H9 (cell line): ENCODE results near the gene DNLZ. TPM values are rescaled to one million over a fixed set of nuclear protein-coding genes. Genes with fewer than 3 reads are reported as not detected.

Experiments used
- DNase-seq: peaks from one replicate; pipeline ENCODE4 v3.0.0-alpha.2; 2017
- H2AFZ ChIP-seq: one replicate; pipeline ENCODE4 v1.6.1; 2013; ENCODE audit warnings: mild to moderate bottlenecking, low read length, control low read depth, moderate library complexity
- H2AK5ac ChIP-seq: 2 replicates; pipeline ENCODE4 v1.6.1; 2013; ENCODE audit warnings: low read length, control low read depth, mixed read lengths; ENCODE audit not compliant: insufficient read length
- H2BK120ac ChIP-seq: one replicate; pipeline ENCODE4 v1.6.1; 2013; ENCODE audit warnings: low read depth, mild to moderate bottlenecking, low read length, control low read depth, inconsistent platforms; ENCODE audit not compliant: poor library complexity, severe bottlenecking
- H2BK12ac ChIP-seq: 2 replicates; pipeline ENCODE4 v1.6.1; 2013; ENCODE audit warnings: low read length, control low read depth, mixed read lengths, low read depth; ENCODE audit not compliant: insufficient read length
- H2BK15ac ChIP-seq: 2 replicates; pipeline ENCODE4 v1.6.1; 2013; ENCODE audit warnings: low read depth, low read length, control low read depth
- H2BK20ac ChIP-seq: one replicate; pipeline ENCODE4 v1.6.1; 2013; ENCODE audit warnings: low read depth, mild to moderate bottlenecking, low read length, control low read depth, inconsistent platforms; ENCODE audit not compliant: poor library complexity, severe bottlenecking
- H2BK5ac ChIP-seq: 2 replicates; pipeline ENCODE4 v1.6.1; 2013; ENCODE audit warnings: low read length, control low read depth, mixed read lengths; ENCODE audit not compliant: insufficient read length
- H3K14ac ChIP-seq: 2 replicates; pipeline ENCODE4 v1.6.1; 2013; ENCODE audit warnings: low read length, control low read depth; ENCODE audit not compliant: insufficient read depth
- H3K18ac ChIP-seq: 2 replicates; pipeline ENCODE4 v1.6.1; 2013; ENCODE audit warnings: low read depth, mild to moderate bottlenecking, mixed read lengths, low read length, control low read depth; ENCODE audit not compliant: insufficient read length
- H3K23ac ChIP-seq: 2 replicates; pipeline ENCODE4 v1.6.1; 2013; ENCODE audit warnings: low read length, control low read depth, mixed read lengths, low read depth; ENCODE audit not compliant: insufficient read length
- H3K23me2 ChIP-seq: 2 replicates; pipeline ENCODE4 v1.6.1; 2013; ENCODE audit warnings: low read depth, mild to moderate bottlenecking, mixed read lengths, low read length, control low read depth; ENCODE audit not compliant: insufficient read length, poor library complexity, severe bottlenecking
- H3K27ac ChIP-seq: 2 replicates; pipeline ENCODE4 v1.5.1; 2013; ENCODE audit warnings: low read length, control low read depth, mixed read lengths, low read depth; ENCODE audit not compliant: insufficient read length
- H3K27me3 ChIP-seq: 2 replicates; pipeline ENCODE4 v1.6.1; 2013; ENCODE audit warnings: low read length, control low read depth, inconsistent platforms; ENCODE audit not compliant: insufficient read depth
- H3K4ac ChIP-seq: 2 replicates; pipeline ENCODE4 v1.6.1; 2013; ENCODE audit warnings: low read depth, mild to moderate bottlenecking, control low read depth, inconsistent platforms, low read length, moderate library complexity
- H3K4me1 ChIP-seq: 2 replicates; pipeline ENCODE4 v1.6.1; 2013; ENCODE audit warnings: low read length, control low read depth, inconsistent platforms; ENCODE audit not compliant: insufficient read depth
- H3K4me2 ChIP-seq: 2 replicates; pipeline ENCODE4 v1.6.1; 2013; ENCODE audit warnings: low read length, control low read depth, mixed read lengths; ENCODE audit not compliant: insufficient read length, insufficient read depth
- H3K56ac ChIP-seq: 2 replicates; pipeline ENCODE4 v1.6.1; 2013; ENCODE audit warnings: low read depth, mild to moderate bottlenecking, mixed read lengths, low read length, control low read depth; ENCODE audit not compliant: insufficient read length
- H3K79me1 ChIP-seq: 2 replicates; pipeline ENCODE4 v1.6.1; 2013; ENCODE audit warnings: low read depth, mild to moderate bottlenecking, moderate library complexity, low read length, control low read depth, inconsistent platforms; ENCODE audit not compliant: insufficient read depth, poor library complexity, severe bottlenecking
- H3K79me2 ChIP-seq: 2 replicates; pipeline ENCODE4 v1.6.1; 2013; ENCODE audit warnings: low read length, control low read depth, inconsistent platforms; ENCODE audit not compliant: insufficient read depth
- H3K9ac ChIP-seq: 2 replicates; pipeline ENCODE4 v1.6.1; 2013; ENCODE audit warnings: low read length, control low read depth, mixed read lengths; ENCODE audit not compliant: insufficient read length; ENCODE audit errors: extremely low read depth
- H3K9me3 ChIP-seq: one replicate; pipeline ENCODE4 v1.6.1; 2013; ENCODE audit warnings: low read depth, low read length, inconsistent platforms; ENCODE audit not compliant: control insufficient read depth
- H3T11ph ChIP-seq: one replicate; pipeline ENCODE4 v1.6.1; 2013; ENCODE audit warnings: mild to moderate bottlenecking, low read length, control low read depth, inconsistent platforms
- H4K20me1 ChIP-seq: one replicate; pipeline ENCODE4 v1.6.1; 2013; ENCODE audit not compliant: control insufficient read depth, insufficient read length, insufficient read depth
- H4K5ac ChIP-seq: 2 replicates; pipeline ENCODE4 v1.6.1; 2013; ENCODE audit warnings: low read depth, mild to moderate bottlenecking, mixed read lengths, low read length, control low read depth; ENCODE audit not compliant: insufficient read length
- H4K8ac ChIP-seq: replicated peaks from 2 replicates; pipeline ENCODE4 v1.6.1; 2013; ENCODE audit warnings: low read length, control low read depth, mixed read lengths, low read depth; ENCODE audit not compliant: insufficient read length
- H4K91ac ChIP-seq: 2 replicates; pipeline ENCODE4 v1.6.1; 2013; ENCODE audit warnings: low read depth, mild to moderate bottlenecking, moderate library complexity, mixed read lengths, low read length, control low read depth; ENCODE audit not compliant: insufficient read length
- H3K27ac Mint-ChIP-seq, 3 experiments: 2 replicates in 2 of 3; 3 replicates in 1 of 3; pipeline ENCODE4 v1.8.0; 2020 to 2021; ENCODE audit warnings: mixed read lengths in 3 of 3, mild to moderate bottlenecking in 1 of 3, moderate library complexity in 1 of 3
- H3K27me3 Mint-ChIP-seq: 2 replicates; pipeline ENCODE4 v1.8.0; 2021; ENCODE audit warnings: low read depth, mild to moderate bottlenecking, moderate library complexity, mixed read lengths
- H3K36me3 Mint-ChIP-seq, 3 experiments: 2 replicates in 2 of 3; 3 replicates in 1 of 3; pipeline ENCODE4 v1.8.0; 2020 to 2021; ENCODE audit warnings: low read depth in 3 of 3, mixed read lengths in 3 of 3; ENCODE audit not compliant: insufficient read depth in 1 of 3
- H3K4me1 Mint-ChIP-seq, 2 experiments: 2 replicates each; pipeline ENCODE4 v1.8.0; 2020; ENCODE audit warnings: mixed read lengths in 2 of 2
- H3K4me3 Mint-ChIP-seq, 2 experiments: 2 replicates in 1 of 2; 3 replicates in 1 of 2; pipeline ENCODE4 v1.8.0; 2020 to 2021; ENCODE audit warnings: mild to moderate bottlenecking in 2 of 2, mixed read lengths in 2 of 2, moderate library complexity in 1 of 2
- H3K9me3 Mint-ChIP-seq, 2 experiments: 2 replicates in 1 of 2; 3 replicates in 1 of 2; pipeline ENCODE4 v1.8.0; 2020; ENCODE audit warnings: mild to moderate bottlenecking in 2 of 2, mixed read lengths in 2 of 2, moderate library complexity in 1 of 2
- WGBS: extraction: QIAGEN DNeasy Blood & Tissue Kit; methylation state at CpG from one replicate; pipeline ENCODE4 v1.1.7; 2013; ENCODE audit warnings: missing lambda C conversion rate, low lambda C conversion rate, mixed read lengths; ENCODE audit not compliant: insufficient read length; ENCODE audit errors: extremely low coverage; 5-methylcytosine and 5-hydroxymethylcytosine counted together
- total RNA-seq: library from RNA; stranded (reverse); gene quantifications from 2 replicates; pipeline ENCODE4 v1.2.1, GENCODE V29; 2021
- TF ChIP-seq, protein P1 (sequence below): fragments of 200-600 bp; sonication (generic); conservative IDR thresholded peaks from 3 replicates; pipeline ENCODE4 v1.8.0; 2021; ENCODE audit warnings: antibody characterized with exemption, mild to moderate bottlenecking

Gene DNLZ
- total RNA-seq, 1 experiment from 2014 or later = 24.8 TPM

DNA sequence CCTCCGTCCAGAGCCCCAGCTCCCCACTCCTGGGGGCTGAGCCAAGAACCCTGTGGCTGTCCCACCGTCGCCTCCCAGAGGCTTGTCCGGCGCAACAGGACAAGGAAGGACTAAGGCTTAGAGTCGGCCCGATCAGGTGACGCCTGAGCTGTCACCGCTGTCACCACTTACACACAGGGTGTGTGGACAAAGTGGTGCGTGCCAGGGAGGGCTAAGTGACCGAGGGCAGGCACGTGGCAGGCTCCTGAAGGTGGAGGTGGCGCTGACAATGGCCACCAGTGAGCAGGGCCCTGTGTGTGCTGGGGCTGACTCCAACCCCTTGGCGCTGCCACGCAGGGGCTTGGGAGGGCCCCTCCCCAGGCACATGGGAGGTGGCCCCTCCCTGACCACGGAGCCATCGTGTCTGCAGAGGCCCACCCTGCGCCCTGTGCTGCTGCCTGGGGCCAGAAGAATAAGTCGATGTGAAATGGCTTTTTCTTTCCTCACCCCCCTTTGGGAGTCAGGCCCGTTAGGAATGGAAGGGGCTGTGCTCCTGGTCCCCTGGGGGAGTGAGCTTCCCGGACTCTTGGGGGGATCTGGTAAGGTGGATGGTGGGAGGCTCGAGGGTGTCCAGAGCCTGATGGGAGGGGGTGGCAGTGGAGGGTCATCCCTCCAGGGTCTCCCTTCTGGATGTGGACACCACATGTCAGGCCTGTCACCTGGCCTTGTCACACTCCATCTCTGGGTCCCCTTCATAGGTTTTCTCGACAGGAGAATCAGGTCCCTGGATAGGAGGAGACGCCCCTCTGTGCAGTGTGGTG, 38.8 kb downstream of the DNLZ start:
- no peak overlapping the region for H4K8ac ChIP-seq
- WGBS = no CpG with 5 or more reads among the region's 24 CpGs
- no peaks in the 10 kb centered on the region for H3K9me3 ChIP-seq
- no peak overlapping the region for H2BK15ac ChIP-seq
- no peak overlapping the region for H4K91ac ChIP-seq
- no peak for DNase-seq
- H3K14ac ChIP-seq = no peak overlapping the region
- Mint-ChIP-seq H3K4me3 (no peak overlapping the region), H3K27ac (no peak overlapping the region), H3K9me3 (peaks cover 2% of the 10 kb centered on the region in 2 experiments; a peak in 3 of 5 replicates), H3K27me3 (no peaks in the 10 kb centered on the region; the same call in none of the 2 replicates), H3K36me3 (no peaks in the 10 kb centered on the region; a peak in 1 of 7 replicates), H3K4me1 (peaks cover 9 to 11% of the 10 kb centered on the region in 2 experiments)
- H2AK5ac ChIP-seq = no peak overlapping the region
- H3K23ac ChIP-seq = no peak overlapping the region
- H2BK120ac ChIP-seq = no peak overlapping the region
- H2AFZ ChIP-seq = no peak overlapping the region
- no peak overlapping the region for H2BK20ac ChIP-seq
- H3K18ac ChIP-seq = no peak overlapping the region
- H3K27ac ChIP-seq = no peak overlapping the region
- no peak overlapping the region for H3T11ph ChIP-seq
- H3K4me2 ChIP-seq = no peak overlapping the region
- H3K27me3 ChIP-seq = no peaks in the 10 kb centered on the region
- H3K79me1 ChIP-seq = peaks cover 2% of the 10 kb centered on the region
- no peak overlapping the region for H3K9ac ChIP-seq
- H3K79me2 ChIP-seq = peaks cover 2% of the 10 kb centered on the region; the same call in 1 of the 2 replicates
- TF ChIP-seq, protein P1, sequence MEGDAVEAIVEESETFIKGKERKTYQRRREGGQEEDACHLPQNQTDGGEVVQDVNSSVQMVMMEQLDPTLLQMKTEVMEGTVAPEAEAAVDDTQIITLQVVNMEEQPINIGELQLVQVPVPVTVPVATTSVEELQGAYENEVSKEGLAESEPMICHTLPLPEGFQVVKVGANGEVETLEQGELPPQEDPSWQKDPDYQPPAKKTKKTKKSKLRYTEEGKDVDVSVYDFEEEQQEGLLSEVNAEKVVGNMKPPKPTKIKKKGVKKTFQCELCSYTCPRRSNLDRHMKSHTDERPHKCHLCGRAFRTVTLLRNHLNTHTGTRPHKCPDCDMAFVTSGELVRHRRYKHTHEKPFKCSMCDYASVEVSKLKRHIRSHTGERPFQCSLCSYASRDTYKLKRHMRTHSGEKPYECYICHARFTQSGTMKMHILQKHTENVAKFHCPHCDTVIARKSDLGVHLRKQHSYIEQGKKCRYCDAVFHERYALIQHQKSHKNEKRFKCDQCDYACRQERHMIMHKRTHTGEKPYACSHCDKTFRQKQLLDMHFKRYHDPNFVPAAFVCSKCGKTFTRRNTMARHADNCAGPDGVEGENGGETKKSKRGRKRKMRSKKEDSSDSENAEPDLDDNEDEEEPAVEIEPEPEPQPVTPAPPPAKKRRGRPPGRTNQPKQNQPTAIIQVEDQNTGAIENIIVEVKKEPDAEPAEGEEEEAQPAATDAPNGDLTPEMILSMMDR = peak; percentile 33; the same call in 1 of the 3 replicates
- no peak overlapping the region for H4K5ac ChIP-seq
- no peaks in the 10 kb centered on the region for H3K23me2 ChIP-seq
- H4K20me1 ChIP-seq = no peaks in the 10 kb centered on the region
- H2BK5ac ChIP-seq = no peak overlapping the region
- H3K4me1 ChIP-seq = peaks cover 4% of the 10 kb centered on the region; the same call in 1 of the 2 replicates
- no peak overlapping the region for H2BK12ac ChIP-seq
- H3K4ac ChIP-seq = no peak overlapping the region
- H3K56ac ChIP-seq = no peak overlapping the region
